Astrocyte of the hippocampus (primary cell): ENCODE measurements around the gene FXYD7.
"Not testable (repeated sequence)": the region's sequence is repeated elsewhere in the genome, so short reads cannot be mapped to it uniquely, and the experiment has no call there.

Experiments
- DNase-seq: peaks from one replicate; pipeline ENCODE4 v3.0.0; 2011; ENCODE audit warnings: low read depth, low spot score

Gene FXYD7

DNA sequence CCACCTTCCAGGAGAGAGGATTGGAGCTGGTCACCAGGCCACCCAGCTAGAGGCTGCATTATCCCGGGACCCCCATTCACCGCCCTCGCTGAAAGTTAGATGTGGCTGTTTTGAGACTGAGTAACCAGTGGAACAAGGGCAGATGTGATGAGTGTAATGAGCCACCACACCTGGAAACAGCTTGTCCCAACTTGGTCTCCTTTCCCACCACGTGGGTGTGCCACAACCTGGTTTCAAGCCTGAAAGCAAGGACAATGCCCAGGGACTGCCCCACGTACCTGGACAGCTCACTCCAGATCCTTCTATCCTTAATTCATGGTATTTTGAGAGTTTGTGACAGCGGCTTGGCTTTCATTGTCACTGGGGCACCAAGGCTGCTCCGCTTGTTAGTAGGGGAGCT is 15.2 kb upstream of the FXYD7 start:
- no peak for DNase-seq

DNA sequence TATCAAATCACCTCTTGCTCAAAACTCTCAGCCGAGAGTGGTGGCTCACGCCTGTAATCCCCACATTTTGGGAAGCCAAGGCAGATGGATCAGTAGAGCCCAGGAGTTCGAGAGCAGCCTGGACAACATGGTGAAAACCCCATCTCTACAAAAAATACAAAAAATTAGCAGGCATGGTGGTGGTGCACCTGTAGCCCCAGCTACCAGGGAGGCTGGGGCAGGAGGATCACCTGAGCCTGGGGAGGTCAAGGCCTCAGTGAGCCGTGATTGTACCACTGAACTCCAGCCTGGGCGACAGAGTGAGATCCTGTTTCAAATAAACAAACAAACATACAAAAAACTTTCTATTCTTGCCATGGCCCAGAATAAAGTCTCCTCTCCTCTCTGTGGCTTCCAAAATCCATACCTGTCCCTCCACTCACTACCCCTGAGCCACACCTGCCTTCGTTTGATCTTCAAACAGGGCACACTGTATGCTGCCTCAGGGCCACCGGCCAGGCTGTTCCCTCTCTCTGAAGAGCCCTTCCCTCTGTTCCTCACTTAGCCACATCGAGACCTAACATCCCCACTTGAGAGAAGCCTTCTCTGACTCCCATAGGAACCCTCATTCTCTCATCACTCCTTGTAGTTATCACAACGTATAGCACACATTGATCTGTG is 14.5 kb upstream of the FXYD7 start:
- DNase-seq, result no peak

DNA sequence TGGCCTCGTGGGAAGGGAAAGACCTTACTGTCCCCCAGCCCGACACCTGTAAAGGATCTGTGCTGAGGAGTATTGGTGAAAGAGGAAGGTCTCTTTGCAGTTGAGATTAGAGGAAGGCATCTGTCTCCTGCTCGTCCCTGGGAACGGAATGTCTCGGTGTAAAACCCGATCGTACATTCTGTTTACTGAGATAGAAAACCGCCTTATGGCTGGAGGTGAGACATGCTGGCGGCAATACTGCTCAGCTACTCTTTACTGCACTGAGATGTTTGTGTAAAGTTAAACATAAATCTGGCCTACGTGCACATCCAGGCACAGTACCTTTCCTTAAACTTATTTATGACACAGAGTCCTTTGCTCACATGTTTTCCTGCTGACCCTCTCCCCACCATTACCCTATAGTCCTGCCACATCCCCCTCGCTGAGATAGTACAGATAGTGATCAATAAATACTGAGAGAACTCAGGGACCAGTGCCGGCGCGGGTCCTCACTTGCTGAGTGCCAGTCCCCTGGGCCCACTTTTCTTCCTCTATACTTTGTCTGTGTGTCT is 13.3 kb upstream of the FXYD7 start:
- DNase-seq, result not testable (repeated sequence)

DNA sequence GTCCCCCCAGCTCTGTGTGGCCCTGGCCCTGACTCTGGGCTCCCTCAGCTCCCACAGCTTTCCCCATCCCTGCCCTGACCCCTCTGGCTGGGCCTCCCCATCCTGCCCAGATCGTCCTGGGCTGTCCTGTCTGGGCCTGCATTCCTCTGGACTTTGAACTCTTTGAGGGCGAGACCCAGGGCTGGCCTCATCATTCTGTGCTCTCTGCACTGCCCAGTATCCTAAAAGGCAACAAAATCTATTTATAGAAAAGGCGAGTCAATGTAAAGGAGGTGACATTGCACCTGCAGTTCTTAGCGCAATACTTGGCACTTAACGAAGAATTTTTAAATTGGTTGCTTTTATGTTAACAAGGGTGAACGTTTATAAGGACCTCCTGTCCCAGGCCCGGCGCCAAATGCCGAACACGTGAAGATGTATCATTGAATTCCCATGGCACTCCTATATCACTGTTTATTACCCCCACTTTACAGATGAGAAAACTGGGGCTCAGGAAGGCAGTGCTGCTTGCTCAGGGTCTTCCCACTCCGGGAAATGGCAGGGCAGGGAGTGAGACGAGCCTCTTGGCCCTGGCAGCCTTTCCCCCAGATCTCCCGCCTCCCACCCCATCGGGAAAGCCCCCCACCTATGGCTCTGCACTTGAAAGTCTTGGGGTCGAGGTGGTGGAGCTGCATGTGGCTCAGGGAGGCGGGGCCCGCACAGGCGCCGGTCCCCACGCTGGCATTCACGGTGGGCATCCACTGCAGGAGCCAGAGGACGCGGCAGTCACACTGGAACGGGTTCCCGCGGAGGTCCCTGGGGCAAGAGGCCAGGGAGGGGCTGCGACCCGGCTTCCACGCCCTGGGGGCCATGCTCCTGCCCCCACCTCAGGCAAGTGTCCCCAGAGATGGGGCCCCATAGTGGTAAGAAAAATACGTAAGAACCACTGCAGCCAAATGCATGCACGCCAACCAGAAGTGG is 12.0 kb upstream of the FXYD7 start:
- no peak for DNase-seq

DNA sequence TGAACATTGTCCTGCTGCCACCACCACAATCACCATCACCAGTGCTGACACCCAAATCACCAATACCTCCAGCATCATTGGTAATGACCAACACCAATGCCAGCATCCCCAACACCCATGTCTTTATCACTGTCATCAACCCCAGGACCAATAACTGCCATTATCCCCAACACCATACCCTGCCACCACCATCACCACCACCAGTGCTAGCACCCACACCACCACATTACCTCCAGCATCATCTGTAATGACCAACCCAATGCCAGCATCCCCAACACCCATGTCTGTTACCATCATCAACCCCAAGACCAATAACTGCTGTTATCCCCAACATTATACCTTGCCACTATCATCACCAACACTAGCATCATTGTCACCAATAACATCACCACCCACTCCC is 10.8 kb upstream of the FXYD7 start:
- DNase-seq, result no peak

DNA sequence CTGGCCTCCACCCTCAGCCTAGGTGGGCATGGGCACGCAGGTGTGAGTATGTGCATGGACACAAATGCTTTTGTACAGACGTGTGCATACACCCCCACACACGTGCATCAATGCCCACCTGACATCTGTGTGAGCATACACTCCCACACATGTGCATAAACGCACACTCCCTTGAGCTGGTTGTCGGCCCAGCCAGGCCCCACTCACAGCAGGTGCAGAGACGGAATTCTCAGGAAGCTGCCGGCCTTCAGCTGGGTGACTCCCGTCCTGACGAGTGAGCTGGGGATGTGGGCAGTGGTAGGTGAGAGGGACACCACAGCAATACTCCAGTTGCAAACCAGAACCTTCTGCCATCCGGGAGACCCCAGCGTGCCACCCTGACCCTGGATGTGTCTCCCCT is 9.2 kb upstream of the FXYD7 start:
- DNase-seq, result no peak

DNA sequence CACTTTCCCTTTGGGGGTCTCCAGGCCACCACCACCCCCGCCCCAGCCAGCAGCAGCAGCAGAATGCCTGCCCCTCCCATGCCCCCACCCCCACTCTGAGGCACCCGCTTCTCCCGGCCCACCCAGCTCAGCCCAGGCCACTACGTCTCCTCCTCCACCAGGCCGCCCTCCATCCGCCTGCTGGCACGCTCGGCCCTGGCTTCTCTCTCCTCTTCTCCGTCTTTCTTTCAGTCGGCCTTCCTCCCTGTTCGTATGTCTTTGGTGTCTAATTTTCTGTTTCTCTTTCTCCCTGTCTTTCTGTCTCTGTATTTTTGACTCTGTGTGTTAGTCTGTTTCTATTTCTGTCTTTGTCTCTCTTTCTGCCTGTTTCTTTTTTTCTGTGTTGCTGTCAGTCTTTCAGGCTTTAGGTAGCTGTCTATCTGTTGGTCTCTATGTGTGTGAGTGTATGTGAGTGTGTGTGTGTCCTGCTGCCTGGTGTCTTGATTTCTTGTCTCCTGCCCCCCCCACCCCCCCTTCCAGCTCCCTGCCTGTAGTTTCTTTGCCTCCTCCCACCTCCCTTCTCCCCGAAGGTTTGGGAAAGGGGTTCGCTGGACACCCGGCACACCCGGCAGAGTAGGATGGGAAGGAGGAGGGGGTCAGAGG is 8.3 kb upstream of the FXYD7 start, which contains the start of gene LGI4:
Gene LGI4, minus strand, starts transcription at position 459 of the 642 bp plus-strand sequence. Its CDS starts 379 bp downstream, at position 80.
- DNase-seq, result no peak

DNA sequence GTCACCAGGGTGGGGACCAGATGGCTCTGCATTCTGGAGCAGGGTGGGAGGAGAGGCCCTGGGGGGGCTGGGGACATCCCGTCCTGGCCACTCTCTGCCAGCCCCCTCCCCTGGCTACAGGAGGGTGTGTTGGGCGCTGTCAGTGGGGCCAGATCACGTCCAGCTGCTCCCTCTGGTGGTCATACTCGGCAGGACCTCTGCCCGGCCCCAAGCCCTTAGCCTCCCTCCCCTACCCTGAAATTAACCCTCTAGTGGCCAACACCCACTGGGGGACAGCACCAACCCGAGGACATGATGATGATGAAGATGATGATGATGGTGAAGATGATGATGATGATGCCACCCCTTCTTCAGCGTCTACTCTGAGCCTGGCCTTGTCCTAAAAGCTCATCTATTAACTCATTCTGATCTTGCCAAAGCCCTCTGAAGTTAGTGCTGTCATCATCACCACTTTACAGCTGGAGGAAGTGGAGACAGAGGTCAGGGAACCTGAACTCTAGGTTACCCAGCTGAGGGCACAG is 7.6 kb upstream of the FXYD7 start:
- peak; percentile 82 for DNase-seq

DNA sequence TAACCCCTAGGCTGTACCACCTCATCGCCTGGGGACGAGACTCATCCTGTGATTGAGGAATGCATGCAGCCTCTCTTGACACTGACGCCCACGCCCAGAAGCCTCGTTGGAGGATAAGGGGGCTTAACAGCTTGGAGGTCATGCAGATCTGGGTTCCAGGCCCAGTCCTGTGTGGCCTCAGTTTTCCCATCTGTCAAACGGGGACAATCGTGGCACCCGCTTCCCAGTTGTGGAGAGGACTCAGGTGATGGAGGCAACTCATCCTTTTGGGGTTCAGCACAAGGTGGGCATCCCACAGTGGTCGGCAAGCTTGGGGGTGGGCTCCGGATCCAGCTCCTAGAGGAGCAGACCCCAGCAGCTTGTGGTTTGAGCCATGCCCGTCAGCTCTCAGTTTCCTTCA is 6.8 kb upstream of the FXYD7 start:
- no peak for DNase-seq

DNA sequence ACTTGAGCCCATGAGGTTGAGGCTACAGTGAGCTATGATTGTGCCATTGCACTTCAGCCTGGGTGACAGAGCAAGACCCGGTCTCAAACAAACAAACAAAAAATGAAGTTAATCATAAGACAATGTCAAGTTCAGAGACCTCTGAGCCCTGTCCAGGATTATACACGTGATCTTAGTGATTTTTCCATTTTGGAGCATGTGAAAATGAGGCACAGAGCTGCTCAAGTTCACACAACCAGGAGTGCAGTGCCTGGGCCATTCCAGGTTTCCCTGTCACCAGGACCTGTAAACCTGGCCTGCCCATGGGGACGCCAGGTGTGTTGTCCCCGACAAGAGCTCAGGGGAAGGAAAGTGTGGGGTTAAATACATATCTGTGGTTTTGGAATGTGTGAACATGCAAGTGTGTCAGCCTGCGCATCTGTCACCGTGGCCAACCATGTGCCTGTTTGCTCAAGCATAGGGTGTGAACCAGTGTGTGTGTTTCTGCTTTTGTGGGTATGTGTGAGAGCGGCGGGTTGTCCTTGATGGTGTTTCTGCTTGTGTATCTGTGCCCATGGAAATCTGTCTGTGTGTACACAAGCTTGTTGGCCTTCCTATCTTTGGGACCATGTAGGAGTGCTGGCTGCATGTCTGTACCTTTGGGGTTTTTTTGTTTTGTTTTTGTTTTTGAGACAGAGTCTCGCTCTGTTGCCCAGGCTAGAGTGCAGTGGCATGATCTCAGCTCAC is 5.9 kb upstream of the FXYD7 start:
- DNase-seq, result no peak

DNA sequence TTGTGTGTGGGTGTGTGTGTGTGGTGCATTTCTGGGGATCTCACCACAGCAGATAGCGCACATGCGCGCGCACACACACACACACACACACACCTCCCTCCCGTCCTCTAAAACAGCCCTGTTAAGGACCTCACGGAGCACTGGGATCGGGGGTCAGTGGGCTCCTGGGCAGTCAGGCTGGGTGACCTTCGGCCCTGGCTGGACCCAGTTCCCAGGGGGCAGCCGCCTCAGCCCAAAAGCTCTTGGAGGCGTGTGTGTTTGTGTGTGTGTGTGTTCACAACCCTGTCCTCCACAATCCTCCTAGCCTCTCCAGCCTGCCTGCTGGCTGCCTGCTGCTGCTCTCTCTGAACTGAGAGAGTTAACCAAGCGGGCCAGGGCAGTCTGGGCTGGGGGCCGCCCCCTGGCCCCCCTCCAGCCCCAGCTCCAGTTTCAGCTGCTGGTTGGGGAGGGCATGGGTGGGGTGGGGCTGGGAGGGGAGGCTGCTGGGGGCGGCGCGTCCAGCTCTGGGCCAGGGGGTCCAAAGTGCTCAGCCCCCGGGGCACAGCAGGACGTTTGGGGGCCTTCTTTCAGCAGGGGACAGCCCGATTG is 4.7 kb upstream of the FXYD7 start, which contains the start of gene FXYD1:
Gene FXYD1, plus strand, starts transcription at position 520 of the 588 bp plus-strand sequence. CDS start 1,256 bp downstream, outside the sequence.
- DNase-seq, result no peak

DNA sequence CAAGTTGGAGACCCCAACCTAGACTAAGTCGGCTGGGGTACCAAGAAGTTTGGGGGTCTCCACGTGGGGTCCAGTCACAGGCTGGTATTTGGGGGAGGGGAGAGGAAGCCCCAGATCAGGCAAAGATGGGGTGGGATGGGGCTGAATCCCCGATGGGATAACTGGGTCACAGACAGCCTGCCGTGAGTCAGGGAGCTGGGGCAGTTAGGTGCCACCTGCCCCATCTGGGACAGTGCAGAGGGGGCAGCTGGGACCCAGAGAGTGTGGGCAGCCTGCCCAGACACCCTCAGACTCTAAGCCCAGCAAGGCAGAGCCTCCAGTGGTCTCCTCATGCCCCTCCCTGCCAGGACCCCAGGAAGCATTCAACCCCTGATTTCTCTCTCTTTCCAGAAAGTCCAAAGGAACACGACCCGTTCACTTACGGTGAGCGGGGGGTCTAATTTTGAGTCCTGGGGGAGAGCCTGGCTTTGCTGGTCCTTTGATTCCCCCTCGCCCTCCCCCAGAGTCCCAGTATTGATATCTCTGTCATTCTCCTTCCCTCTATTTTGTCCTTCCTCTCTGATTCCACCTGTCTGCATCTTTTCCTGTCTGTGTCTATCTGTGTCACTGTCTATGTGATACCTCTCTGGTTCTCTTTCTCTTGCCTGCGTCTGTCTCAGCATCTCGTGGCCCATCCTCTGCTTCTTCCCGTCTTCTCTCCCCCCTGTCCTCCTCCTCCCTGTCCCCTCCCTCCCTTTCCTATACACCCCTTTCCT is 2.7 kb upstream of the FXYD7 start:
- no peak for DNase-seq

DNA sequence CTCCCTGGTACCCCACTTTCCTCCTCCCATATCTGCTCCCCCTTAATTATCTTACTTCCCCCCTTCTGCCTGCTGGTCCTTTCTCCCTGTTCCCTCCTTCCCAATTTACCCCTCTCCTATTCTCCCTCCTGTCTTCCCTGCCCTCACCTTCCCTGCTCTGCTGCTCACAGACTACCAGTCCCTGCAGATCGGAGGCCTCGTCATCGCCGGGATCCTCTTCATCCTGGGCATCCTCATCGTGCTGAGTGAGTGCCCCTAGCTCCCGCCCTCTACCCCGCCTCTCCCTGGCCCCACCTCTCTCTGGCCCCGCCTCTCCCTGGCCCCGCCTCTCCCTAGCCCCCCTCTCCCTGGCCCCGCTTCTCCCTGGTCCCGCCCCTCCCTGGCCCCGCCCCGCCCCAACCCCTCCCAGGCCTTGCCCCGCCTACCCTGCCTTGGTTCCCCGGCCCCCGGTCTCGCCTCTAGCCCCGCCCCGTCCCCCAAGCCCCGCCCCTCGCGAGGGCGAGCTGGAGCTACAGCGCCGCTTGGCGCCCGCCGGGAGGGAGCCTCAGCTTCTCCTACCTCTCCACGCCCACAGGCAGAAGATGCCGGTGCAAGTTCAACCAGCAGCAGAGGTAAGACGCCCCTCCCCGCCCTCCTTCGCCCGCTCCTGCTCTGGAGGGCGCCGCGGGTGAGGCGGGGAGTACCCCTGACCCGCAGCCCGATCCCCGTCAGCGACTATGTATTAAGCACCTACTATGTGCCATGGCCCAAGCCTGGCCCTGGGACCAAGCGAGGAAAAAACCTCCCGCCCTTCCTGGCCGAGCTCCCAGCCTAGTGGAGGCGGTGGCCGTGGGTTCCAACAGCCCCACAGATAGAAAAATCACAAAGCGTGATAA is 1.9 kb upstream of the FXYD7 start:
- peak; percentile 83 for DNase-seq

DNA sequence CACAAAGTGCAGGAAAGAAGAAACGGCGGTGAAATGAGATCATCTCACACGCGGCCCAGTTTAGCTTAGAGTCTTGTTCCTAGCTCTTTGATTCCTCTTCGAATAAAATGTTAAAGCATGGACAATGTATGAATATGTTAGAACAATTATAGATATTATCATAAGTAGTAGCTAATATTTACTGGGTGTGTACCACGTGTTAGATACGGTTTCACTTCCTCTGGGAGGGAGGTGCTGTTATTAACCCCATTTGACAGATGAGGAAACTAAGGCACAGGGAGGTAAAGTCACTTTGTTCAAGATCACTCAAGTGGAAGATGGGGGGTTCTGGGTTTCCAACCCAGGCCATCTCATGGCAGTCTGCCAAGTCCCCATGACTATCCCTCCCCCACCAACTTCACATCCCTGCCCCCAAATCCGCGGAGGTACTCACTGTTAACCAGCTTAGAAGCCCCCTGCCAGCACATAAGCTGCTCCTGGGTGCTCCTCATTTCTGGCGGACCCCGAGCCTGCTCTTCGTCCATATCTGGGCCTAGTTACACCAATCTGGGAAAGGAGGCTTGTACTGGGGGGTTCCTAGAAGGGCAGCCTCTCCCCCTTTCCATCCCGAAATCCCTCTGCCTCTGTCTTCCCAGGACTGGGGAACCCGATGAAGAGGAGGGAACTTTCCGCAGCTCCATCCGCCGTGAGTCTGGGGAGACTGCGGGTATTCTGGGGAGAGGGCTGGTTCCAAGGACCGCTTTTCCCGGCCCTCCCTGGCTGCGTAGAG is 1.0 kb upstream of the FXYD7 start:
- DNase-seq, result no peak

DNA sequence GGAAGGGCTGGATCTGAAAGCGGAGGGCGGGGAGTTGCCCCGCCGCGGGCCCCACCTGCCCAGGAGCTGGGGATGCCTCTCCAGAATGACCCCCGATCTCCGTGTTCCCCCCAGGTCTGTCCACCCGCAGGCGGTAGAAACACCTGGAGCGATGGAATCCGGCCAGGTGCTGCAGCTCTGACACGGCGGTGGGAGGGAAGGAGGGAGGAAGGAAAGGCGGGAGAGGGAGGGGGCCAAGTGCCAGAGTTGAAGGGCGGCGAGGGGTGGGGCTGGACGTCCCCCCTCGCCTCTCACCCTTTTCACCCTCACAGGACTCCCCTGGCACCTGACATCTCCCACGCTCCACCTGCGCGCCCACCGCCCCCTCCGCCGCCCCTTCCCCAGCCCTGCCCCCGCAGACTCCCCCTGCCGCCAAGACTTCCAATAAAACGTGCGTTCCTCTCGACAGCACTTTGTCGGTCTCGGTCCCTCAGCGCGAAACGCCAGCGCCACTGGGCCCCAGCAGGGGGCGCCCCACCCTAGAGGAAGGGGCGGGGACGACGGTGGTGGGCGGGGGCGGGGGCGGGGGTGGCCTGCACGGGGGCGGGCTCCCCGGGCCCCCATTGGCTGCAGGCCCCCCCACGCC is 337 bp upstream of the FXYD7 start:
- peak; percentile 52 for DNase-seq

DNA sequence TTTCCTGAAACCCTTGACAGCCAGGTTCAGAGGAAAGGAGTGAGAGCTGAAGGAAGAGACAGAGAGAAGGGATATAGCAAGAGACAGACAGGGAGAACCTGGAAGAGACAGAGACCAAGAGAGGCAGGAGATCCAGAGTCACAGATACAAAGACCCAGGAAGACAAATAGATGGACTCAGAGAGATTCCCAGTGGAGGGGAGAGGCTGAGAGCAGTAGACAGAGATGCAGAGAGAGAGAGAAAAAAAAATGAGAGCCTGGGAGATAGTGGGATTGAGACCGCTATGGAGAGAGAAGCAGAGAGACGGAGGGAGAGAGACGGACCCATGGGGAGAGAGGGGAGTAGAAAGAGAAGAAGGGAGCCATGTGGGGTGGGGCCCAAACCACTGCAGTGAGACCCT is 763 bp downstream of the FXYD7 start:
- no peak for DNase-seq

DNA sequence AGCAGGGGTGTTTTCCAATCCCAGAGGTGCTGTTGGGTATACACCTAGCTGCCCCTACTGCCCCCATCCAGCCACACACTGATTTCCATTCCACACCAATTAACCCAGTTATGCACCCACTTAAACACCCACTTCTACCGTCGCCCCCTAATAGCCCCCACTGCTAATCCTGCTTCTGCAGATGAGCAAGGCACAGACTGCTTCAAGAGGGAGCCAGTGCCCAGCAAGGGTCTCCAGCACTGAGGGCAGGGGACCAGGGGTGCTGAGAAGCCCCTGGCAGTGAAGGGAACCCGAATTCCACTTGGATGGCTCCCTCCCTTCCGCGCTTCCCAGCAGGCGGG is 1.2 kb downstream of the FXYD7 start:
- no peak for DNase-seq
